Adipose tissue (tissue), 3 donors: ENCODE measurements around the gene PREB. TPM values are rescaled to one million over a fixed set of nuclear protein-coding genes. Genes with fewer than 3 reads are reported as not detected.

Source experiments
- H3K27ac ChIP-seq: one replicate; pipeline ENCODE4 v1.5.1; 2013; ENCODE audit warnings: low read depth, low read length
- WGBS, 3 donors: extraction: QIAGEN DNeasy Blood & Tissue Kit; methylation state at CpG; one replicate each; pipeline ENCODE4 v1.1.7; 2013; 5-methylcytosine and 5-hydroxymethylcytosine counted together
- polyA plus RNA-seq, 3 donors: library from polyadenylated mRNA; stranded (reverse); fragments of 200-250 nt; gene quantifications; one replicate each; pipeline ENCODE4 v1.2.3, GENCODE V29; 2013
- donor health status: healthy with polysubstance abuse.
- donor health status: Bipolar disorder and iron deficiency.
- donor health status: healthy.

The PREB gene
- polyA plus RNA-seq, 3 donors: 51.7 to 66.5 (median 51.8) TPM

DNA sequence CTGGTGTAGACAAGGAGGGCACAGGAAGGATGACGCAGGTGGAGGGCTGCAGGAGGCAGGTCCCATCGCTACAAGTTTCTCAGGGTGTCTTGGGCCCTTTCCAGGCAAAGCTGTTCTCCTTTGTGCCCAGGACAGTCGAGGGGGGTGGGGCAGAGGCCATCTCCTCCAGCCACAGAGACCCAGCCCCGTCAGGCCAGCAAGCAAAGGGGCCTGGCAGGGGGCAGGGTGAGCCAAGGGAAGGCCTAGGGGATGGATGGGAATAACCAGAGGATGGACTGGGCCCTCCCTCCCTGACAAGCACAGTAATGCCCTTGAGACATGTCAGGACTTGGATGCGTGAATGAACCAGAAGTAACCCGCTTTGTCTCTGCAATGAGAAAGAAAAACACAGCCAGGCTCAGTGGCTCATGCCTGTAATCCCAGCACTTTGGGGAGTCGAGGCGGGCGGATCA, 20.7 kb upstream of the PREB start:
- 67 to 80% (median 76%) methylated on average over 9 of the region's 9 CpGs for WGBS, 3 donors

DNA sequence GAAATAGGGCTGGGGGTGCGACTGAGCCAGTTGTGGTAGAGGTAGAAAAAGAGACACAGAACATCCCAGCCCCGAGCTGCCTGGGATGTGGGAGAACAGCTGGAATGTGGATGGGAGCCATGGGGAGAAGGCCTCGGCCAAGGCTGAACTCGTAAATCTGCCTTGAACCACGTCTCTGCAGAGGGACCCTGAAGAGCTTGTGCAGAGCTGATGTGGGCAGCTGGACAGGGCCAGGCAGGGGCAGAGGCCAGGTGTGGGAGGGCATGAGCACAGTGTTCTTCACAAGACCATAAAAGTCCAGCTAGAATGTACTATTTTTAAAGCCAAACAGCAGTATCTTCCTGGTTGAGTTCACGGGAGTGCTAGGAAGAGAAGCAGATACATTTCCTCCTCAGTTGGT, 20.1 kb upstream of the PREB start:
- no peak overlapping the region for H3K27ac ChIP-seq
- WGBS, 3 donors: 59 to 81% (median 61%) methylated on average over 6 of the region's 6 CpGs

More for the DNA sequence above, 20.7 kb upstream of the PREB start:
- H3K27ac ChIP-seq: no peak overlapping the region

DNA sequence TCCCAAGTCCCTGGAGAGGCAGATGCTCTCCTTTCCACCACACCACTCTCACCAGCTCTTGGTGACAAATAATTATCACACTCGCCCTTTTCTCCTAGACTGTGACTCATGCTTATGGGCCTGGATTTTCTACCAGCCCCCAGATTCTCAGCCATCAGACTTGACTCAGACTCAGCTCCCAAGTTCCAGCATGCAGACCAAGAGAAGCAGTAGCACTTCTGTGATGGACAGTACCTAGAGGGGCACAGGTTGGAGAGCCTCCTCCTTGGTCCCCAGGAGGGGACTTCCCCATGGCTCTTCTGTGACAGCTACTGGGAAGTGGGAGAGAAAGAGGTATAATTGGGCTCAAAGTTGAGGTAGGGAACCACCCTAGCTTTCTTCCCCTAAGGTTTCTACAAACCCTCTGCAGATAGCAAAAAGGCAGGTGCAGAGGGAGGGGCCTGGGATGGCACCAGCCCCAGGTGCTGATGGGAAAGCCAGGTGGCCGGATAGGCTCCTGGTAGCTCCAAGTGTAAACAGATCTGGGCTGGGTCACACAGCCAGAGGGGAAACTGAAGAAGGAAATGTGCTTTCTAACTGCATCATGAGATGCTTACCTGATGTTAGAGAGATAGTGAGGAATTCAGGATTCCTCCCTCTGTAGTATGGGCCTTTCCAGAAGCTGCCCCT, 18.5 kb upstream of the PREB start:
- H3K27ac ChIP-seq: no peak overlapping the region
- WGBS, 3 donors: 72 to 84% (median 76%) methylated on average over 2 of the region's 2 CpGs

DNA sequence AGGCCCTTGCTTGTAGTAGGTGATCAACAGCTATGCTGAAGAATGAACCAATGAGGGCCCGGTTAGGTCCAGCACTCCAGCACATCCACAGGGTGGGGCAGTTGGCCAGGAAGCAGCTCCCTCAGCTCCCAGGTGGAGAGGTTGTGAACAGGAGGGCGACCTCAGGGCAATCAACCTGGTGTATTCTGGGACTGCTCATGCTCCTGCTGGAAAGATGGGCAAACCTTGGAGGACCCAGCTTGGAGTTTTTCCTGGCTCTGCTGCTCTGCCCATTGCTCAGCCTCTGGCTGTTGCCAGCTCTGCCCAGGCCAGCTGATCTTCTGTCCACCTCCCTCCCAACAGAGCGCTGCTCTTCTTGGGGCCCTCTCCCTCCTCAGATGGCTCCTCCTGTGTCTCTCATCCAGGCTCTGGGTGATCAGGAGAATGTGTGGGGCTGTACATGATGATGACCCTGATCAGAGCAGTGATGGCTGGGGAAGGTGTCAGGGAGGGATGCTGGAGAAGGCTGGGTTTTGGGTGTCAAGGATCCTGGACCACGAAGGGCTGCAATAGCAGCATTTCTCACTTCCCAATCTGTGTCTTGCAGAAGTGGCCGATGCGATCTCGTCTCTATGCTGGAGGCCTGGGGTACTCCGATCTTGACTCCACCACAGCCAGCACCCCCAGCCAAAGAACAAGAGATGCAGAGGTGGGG, 17.8 kb upstream of the PREB start:
- WGBS, 3 donors: 86 to 89% (median 89%) methylated on average over 8 of the region's 8 CpGs
- no peak overlapping the region for H3K27ac ChIP-seq

DNA sequence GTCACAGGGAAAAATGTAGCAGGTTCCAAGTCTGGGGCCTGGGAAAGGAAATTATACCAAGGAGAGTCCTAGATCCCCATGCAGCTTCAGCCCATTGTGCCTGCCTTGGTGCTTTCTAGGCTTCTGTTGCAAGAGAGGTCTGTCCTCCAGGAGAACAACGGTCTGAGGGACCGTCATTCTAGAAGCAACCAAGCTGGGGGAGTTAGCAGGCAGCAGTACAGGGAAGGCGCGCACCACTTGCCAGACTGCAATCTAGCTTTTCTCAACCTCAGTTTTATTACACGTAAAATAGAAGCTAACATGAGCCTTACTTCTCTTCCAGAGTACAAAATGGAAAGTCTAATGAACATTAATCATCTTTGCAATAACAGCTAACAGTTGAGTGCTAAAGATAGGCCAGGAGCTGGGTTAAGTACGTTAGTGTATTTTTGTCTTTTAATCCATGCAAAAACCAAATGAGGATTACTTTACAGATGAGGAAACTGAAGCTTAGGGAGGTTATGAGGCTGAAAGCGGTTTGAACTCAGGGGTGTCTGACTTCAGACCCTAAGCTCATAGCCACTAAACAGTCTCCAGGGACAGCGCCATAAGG, 16.3 kb upstream of the PREB start:
- WGBS, 3 donors: 73 to 85% (median 77%) methylated on average over 8 of the region's 8 CpGs
- H3K27ac ChIP-seq: no peak overlapping the region

DNA sequence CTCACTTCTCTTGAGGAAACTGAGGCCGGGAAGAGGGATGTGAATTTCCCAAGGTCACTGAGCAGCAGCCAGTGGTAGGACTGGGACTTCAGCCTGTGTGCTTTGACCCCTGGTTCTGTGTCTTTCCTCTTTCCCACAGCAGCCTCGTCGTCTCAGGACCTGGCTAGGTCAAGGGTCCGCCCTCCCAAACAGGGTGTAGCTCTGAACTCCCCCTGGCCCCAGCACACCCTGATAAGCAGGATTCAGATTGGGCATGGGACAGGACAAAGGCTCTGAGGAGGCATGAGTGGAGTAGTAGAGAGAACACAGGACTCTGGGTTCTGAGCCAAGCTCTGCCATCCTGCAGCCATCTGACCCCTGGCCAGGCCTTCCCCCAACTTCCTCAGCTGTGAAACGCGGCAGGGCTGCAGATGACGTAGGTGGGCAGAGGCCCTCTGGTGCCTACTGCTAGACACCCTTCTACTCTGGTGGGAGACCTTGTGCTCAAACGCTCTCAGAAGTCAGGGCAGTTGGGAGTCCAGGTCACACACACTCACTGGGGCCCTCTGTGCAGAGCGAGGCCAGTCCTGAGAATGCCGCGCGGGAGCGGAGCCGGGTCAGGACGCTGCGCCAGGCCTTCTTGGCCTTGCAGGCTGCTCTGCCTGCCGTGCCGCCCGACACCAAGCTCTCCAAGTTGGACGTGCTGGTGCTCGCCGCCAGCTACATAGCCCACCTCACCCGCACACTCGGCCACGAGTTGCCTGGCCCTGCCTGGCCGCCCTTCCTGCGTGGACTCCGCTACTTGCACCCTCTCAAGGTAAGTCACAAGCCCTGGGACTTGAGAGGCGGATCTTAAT, 15.4 kb upstream of the PREB start:
- H3K27ac ChIP-seq: no peak overlapping the region
- WGBS, 3 donors: 84 to 89% (median 89%) methylated on average over 29 of the region's 29 CpGs

DNA sequence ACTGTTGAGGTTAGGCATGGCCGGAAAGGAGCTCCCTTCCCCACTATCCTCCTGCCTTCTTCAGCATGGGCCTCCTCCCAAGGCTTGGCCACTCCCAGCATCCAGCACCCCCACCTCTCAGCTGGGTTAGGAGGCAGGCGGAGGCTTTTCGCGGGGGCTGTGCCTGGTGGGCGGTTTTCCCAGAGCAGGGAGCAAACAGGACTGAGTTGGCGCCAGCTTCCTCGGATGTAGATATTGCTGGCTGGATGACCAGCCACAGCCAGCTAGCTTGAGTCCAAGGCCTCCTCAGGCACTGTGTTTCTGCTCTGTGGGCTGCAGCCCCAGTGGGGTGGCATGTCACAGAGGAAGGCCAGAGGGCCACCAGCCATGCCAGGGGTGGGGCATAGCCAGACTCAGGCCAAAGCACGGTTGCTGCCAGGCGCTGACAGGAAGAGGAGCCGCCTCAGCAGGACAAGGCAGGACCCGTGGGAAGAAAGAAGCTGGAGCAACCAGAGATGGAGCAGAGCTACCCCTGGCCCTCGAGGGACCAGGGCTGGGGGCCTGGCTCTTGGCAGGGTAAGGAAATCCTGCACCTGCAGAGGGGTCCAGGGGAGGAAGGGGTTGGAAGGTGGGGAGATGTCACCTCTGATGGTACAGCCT, 14.5 kb upstream of the PREB start, which contains the start of gene TCF23:
Gene TCF23 (plus strand): TSS at position 204 of the 639 bp plus-strand sequence. CDS start 130 bp downstream, at position 334.
- H3K27ac ChIP-seq: no peak within 1 kb of the TSS
- 45 to 65% (median 60%) methylated on average over 12 of the region's 12 CpGs for WGBS, 3 donors

DNA sequence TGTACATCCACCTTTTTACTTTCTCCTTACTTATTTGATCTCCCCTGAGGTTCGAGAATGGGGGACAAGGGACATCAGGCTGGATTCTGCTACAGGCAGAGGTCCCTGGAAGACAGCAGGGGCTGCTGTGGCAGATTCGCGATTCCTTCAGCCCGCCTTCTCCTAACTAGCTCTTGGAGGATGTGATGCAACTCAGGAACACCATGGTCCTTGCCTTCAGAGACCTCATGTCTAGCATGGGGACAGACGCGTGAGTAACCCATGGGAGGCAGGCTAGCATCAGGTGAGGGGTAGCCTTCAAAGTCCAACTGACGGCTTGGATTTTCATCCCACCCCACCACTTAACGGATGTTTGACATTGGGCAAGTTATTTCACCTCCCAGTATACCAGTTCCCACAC, 13.5 kb upstream of the PREB start:
- H3K27ac ChIP-seq: no peak overlapping the region
- WGBS, 3 donors: 91 to 94% (median 94%) methylated on average over 8 of the region's 8 CpGs

DNA sequence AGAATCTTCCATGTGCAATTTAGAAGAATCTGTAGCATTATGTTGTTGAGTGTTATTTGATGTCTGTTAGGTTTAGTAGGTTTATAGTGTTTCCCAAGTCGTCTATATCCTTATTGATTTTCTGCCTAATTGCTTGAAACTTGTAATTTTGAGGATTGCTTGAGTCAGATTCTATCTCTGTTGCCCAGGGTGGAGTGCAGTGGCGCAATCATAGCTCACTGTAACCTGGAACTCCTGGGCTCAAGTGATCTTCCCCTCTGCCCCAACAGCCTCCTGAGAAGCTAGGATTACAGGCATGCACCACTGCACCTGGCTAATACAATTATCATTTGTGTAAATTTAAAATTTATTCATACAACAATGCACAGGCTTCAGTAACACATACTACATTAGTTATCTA, 11.2 kb upstream of the PREB start:
- no peak overlapping the region for H3K27ac ChIP-seq
- WGBS, 3 donors: 75 to 86% (median 82%) methylated on average over 2 of the region's 2 CpGs

DNA sequence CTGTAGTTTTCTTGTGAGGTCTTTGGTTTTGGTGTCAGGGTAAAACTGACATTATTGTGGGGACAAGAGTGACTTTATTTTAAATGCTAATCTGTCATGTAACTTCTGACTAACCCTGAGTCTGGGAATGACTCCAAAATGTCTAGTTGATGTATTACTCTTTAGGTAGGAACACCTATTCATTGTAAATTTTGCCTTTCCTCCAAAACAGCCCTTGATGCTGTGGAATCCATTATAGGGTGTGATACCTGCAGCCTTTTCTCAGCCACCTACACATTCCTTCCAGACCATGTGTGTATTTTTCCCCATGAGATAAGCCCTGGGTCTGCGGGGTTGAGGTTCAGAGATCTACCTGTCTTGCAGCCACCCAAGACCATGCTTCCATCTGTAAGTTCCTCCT, 8.8 kb upstream of the PREB start:
- WGBS, 3 donors: 28 to 76% (median 65%) methylated on average over 1 of the region's 1 CpG
- no peak overlapping the region for H3K27ac ChIP-seq

DNA sequence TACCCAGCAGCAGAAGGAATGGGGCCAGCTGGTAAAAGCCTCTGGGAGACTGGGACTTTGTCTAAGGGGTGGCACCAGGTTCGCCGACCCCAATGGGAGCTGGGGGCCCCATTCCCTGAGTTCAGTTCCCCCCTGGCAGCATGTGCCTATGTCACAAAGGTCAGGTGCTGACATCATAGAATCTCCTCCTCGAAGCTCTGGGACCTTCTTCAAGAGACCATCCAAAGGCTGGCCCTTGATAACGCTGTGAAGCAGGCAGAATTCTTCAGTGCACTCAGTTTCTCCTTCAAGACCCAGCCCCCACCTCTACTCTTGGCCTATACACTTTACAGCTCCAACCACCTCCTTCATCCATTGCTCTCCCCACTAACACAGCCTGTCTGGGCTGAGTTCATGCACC, 4.9 kb upstream of the PREB start, which contains the start of gene PRR30:
Gene PRR30 (minus strand): TSS at position 101 of the 400 bp plus-strand sequence. CDS start 1,081 bp downstream, outside the sequence.
- WGBS, 3 donors: 67 to 83% (median 80%) methylated on average over 4 of the region's 4 CpGs
- H3K27ac ChIP-seq: no peak within 1 kb of the TSS

DNA sequence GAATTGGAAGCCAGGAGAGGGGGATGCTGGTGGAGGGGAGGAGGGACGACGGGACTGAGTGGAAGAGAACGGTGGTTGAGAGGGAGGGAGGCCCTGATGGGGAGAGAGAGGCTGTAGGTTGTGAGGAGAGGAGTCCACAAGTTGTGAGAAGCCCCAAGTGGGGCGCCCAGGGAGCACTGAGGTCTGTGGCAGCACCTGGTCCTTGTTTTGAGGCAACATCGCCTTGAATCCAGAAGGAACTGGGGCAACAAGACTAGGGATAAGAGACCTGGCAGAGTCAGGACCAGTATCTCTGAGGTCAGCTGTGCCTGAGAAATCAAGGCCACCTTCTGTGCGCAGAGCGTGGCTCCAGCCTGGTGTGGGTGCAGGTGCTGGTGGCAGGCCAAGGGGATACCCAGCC, 3.7 kb upstream of the PREB start:
- WGBS, 3 donors: 59 to 84% (median 83%) methylated on average over 7 of the region's 7 CpGs
- no peak overlapping the region for H3K27ac ChIP-seq

DNA sequence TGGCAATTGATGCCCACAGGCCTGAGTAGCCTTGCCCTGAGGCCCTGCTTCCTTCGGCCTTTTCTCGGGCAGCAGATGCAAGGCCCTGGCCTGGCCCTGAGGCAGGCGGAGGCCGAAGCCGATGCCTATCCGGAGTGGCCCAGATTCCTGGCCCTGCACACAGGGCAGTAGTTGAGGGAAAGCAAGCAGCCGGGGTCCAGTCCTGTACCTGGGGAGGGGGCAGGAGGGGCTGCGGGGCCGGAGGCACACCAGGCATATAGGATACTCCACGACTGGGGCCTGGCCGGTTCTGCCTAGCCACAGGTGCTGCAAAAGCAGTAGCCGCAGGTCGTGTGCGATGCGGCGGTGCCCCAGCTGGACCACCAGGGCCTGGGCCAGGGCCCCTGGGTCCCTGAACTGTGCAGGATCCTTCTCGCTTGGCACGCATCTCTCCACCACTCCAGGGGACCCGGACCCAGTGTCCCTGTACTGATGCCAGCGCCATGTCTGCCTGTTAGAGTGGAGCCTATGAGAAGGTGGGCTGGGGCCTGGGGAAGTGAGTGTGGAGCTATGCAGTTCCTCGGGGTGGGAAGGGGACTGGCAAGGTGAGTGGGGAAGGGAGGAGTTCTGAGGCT, 3.0 kb upstream of the PREB start:
- no peak overlapping the region for H3K27ac ChIP-seq
- WGBS, 3 donors: 88 to 94% (median 93%) methylated on average over 21 of the region's 21 CpGs

DNA sequence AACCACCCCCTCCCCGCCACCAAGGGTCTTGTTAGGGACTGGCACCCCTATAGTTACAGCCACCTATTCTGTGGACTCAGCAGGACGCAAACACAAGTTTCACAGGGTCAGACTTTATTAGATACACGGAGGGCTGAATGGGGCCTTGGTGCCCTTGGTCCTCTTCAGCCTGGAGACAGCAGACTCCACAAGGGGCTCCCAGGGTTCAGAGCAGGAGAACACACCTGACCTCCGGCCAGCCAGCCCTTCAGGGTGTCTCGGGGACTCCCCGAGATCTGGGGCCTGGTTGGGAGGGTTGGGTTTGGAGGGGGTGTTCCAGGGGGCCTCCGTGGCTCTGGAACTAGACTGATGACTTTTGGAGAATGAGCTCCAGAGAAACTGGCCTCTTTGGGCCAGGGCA, 2.3 kb upstream of the PREB start:
- 91 to 96% (median 92%) methylated on average over 7 of the region's 7 CpGs for WGBS, 3 donors

DNA sequence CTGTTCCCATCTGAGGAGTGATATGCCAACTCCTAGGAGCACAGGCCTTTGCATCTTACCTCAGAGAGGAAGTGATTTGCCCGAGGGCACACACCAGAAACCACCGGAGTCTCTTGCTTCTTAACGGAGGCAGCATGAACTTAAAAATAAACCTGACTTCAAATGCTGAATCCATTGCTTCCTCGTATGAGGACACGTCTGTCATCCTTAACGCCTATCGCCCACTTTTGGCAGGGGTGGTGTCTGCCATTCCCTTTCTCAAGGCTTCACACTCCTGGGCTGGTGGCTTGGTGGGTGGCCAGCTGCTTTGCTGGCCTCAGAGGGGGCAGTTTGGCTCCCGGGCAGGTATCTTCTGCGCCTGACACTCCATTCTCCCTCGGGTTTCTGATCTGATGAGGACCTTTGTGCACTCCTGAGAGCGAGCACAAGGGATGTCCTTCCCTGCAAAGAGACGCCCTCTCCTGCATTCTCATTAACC, 1.1 kb upstream of the PREB start:
- no peak overlapping the region for H3K27ac ChIP-seq
- 78 to 85% (median 82%) methylated on average over 12 of the region's 12 CpGs for WGBS, 3 donors

More for the DNA sequence above, 2.3 kb upstream of the PREB start:
- H3K27ac ChIP-seq: no peak overlapping the region

DNA sequence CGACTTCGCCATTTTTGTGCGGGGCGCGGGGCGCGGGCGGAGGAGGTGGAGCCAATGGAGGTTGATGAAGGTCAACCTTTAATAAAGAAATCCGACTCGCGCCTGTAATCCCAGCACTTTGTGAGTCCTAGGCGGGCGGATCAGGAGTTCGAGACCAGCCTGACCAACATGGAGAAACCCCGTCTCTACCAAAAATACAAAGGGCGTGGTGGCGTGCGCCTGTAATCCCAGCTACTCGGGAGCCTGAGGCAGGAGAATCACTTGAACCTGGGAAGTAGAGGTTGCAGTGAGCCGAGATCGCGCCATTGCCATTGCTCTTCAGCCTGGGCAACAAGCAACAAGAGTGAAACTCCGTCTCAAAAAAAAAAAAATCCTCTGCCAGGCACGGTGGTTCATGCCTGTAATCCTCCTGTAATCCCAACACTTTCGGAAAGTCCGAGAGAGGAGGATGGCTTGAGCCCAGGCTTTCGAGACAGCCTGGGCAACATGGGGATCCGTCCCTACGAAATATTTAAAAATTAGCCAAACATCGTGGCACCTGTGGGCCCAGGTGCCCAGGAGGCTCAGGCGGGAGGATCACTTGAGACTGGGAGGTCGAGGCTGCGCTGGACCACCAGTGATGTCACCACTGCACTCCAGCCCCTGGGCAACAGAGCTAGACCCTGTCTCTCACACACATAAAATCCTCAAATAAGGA, 493 bp upstream of the PREB start:
- 53 to 55% (median 55%) methylated on average over 33 of the region's 33 CpGs for WGBS, 3 donors
- no peak overlapping the region for H3K27ac ChIP-seq
